AG10803 (cell line): ENCODE data around the gene ITGA7.

Source experiments
- DNase-seq: peaks from one replicate; pipeline ENCODE4 v3.0.0; 2010; ENCODE audit warnings: low read depth
- H3K4me3 ChIP-seq: 2 replicates; pipeline ENCODE4 v1.5.1; 2011; ENCODE audit warnings: mild to moderate bottlenecking, low read length, control low read depth
- TF ChIP-seq, protein P1 (sequence below): conservative IDR thresholded peaks from 2 replicates; pipeline ENCODE4 v1.5.1; 2011; ENCODE audit warnings: mild to moderate bottlenecking, low read length, control low read depth, inconsistent platforms

Gene ITGA7

DNA sequence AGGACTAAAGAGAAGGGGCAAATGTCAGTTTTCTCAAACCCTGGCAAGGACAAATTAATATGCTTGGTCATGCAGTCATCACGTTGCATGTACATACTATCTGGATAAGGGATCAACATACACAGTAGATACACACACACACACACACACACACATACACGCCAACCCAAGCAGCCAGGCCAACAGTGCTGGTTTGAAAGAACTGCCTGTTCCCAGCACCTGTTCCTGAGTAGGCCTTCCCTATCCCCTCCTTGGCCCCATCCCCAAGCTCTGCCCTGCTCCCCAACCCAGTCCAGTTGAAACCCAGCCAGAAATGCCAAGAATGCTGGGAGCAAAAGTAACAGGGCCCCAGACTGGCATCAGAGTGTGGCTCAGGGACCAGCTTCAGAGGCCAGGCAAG, 4.4 kb downstream of the ITGA7 start:
- no peak for DNase-seq
- TF ChIP-seq, protein P1, sequence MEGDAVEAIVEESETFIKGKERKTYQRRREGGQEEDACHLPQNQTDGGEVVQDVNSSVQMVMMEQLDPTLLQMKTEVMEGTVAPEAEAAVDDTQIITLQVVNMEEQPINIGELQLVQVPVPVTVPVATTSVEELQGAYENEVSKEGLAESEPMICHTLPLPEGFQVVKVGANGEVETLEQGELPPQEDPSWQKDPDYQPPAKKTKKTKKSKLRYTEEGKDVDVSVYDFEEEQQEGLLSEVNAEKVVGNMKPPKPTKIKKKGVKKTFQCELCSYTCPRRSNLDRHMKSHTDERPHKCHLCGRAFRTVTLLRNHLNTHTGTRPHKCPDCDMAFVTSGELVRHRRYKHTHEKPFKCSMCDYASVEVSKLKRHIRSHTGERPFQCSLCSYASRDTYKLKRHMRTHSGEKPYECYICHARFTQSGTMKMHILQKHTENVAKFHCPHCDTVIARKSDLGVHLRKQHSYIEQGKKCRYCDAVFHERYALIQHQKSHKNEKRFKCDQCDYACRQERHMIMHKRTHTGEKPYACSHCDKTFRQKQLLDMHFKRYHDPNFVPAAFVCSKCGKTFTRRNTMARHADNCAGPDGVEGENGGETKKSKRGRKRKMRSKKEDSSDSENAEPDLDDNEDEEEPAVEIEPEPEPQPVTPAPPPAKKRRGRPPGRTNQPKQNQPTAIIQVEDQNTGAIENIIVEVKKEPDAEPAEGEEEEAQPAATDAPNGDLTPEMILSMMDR: no peak
- H3K4me3 ChIP-seq: no peak overlapping the region

DNA sequence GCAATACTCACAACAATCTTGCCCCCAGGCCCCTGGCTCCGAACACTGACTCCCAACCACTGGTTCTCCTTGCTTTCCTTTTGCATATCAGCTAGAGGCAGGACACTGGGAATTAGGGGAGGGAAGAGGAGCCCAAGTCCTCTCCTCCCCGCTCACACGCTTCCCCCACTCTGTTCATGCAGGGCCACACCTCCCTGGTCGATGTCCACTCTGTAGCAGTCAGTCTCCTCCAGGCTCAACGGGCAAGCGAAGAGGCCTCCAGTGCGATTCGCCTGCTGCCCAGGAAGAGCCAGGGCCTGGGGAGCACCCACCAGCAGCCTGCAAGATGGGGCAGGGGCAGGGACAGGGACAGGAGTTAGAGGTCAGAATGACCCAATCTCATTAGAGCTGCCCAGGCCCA, 4.8 kb downstream of the ITGA7 start:
- no peak for DNase-seq
- H3K4me3 ChIP-seq: no peak overlapping the region
- TF ChIP-seq, protein P1: no peak

DNA sequence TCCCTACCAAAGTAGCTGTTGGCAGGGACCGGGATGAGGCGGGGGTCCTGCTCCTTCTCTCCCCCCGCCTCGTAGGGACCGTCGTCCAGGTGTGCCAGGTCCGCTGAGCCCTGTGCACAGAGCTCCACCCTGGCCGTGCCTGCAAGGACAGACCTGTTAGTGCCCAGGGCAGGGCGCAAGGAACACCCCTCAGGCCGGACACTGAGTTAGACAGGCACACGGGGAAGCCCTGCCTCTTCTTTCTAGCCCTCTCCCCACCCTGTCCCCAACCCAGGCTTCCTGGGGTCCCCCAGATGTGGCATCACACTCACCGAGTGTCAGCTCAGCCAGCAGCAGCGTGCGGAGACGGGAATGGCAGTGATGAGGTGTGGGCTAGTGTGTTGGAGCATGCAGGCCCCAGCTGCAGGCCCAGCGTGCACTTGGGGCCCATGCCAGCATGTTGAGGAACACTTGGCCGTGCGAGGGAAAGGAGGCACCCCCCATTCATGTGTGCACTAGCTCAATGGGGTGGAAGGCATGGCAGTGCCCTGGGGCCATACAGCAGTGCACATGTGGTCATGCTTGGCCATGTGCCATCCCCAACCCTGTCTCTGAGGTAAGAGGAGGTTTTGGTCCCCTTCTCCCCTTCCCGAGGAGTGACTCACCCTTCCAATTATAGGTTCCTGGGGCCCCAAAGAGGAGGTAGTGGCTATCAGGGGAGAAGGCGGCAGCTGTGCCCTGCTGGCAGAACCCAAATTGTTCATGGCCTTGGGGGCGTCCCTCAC, 7.3 kb downstream of the ITGA7 start:
- peak; percentile 30 for DNase-seq
- TF ChIP-seq, protein P1: no peak
- no peak overlapping the region for H3K4me3 ChIP-seq

DNA sequence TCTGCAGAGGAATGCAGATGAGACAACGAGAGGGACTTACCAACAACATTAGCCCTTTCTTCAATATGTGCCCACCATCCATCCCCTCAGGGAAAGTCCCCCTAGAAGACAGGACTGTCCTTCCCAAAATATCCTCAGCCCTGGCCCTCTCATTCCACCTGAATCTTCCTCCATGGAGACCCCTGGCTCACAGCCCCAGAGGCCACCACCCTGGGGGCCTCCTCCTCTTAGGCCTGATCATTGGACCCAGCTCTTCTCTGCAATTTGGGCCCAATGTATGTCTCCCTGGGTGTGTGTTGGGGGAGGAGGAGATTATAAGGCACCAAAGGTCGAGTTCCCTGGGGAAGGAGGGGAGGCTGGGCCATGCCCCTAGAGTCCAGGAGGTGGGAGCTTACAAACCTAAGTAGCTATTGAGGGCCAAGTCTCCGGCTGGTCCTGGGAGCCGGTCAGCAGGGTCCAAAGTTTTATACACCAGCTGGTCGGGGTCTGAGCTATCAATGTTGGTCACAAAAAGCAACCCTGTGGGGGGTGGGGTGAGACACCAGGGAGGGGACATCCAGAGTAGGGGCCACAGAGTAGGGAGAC, 8.1 kb downstream of the ITGA7 start:
- no peak for DNase-seq
- H3K4me3 ChIP-seq: no peak overlapping the region

DNA sequence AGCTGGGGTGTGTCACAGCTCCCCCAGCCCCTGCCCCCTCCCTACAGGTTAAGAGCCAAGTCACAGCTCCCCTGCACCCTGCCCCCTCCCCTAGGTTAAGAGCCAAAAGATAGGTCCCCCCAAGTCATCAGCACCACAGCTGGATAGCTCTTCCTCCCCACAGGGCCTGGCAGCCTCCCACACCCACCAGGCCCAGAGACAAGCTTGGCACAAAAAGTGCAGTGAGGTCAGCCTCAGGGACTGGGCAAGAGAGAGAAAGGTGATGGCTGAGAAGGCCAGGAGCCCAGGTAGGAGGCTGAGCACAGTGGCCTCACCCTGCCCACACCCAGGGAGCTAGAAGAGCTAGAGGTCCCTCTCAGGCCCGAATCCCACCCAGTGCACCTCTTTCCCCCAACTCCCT, 8.7 kb downstream of the ITGA7 start:
- no peak overlapping the region for H3K4me3 ChIP-seq
- TF ChIP-seq, protein P1: no peak
- no peak for DNase-seq

More for the DNA sequence above, 8.1 kb downstream of the ITGA7 start:
- TF ChIP-seq, protein P1: no peak

DNA sequence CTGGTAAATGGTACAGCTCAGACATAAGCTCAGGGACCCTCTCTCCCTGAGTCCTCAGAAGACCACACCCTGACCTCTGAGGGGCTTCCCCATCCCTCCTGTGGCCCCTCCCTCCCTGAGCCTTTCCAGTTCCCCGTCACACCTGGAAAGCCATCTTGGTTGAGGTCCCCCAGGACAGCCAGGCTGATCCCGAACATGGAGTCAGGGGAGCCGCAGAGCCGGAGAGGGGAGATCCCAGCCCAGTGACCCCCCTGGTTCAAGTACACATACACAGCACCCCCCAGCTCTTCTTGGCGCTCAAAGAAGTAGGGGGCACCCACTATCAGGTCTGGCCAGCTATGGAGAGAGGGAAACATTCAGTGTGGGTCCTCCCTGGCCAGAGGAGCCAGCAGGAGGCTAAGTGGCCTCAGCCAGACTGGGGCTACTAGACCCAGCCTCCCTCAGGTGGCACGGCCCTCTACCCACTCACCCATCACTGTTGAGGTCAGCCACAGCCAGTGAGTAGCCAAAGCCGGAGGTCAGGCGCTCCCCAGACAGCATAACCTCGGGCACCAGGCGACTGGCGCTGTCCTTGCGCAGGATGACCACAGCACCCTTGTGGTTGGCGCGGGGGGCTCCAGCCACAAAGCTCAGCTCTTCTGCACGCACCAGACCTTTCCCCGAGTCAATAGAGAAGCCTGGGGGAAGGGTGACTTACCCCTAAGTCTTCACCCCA, 9.3 kb downstream of the ITGA7 start:
- no peak overlapping the region for H3K4me3 ChIP-seq
- TF ChIP-seq, protein P1: no peak
- DNase-seq: no peak
